Stimulated activated CD8-positive, alpha-beta memory T cell treated with anti-CD3 and anti-CD28 coated beads, Interleukin-2, amount 100 ng/mL, for 1 hour (primary cell): Measurements from ENCODE around the gene SAV1.
"Not testable (repeated sequence)": the region's sequence is repeated elsewhere in the genome, so short reads cannot be mapped to it uniquely, and the experiment has no call there.

Source experiments
- DNase-seq, 2 donors: peaks; one replicate each; pipeline ENCODE4 v3.0.0-alpha.2; 2020; ENCODE audit warnings: low read depth in 2 of 2

Gene SAV1

DNA sequence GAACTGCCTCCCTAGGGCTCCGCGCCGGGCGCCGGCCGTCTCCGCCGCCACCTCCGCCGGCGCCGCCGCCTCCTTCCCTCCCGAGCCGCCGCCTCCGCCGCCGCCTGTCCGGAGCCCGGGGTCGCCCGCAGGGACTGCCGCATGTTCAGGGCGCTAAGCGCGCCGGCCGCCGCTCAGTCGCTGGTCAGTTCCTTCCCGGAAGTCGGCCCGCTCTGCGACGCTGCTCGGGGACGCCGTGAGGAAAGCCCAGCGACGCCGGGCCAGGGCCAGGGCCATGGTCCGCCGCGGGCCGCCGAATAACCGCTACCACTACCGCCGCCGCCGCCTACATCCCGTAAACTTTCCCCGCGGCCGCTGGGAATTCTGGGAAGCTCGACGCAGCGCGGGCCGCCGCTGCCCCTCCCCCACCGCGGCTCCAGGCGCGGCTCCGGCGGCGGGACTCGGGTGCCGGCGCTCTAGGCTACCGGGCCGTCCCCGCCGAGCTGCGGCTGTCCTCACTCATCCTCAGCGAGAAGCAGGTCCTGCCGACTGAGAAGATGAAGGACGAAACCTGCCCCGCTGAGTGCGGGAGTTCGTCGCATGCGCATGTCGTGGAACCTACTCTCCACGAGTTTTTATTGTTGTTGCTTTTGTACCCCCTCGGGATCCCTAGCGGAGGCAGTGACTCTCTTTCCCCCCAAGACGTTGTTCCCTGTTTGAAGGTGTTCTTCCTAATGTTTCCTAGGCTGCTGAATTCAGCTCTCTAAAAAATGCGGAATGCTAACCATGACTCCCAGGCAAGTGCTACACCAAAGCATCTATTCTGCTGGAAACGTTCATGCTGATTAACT, at the start of gene SAV1:
TSS of gene SAV1 (minus strand) at position 311 of the 830 bp plus-strand sequence. CDS start 339 bp downstream, outside the sequence.
- DNase-seq: peak in 1 of 2 donors; percentile 21

DNA sequence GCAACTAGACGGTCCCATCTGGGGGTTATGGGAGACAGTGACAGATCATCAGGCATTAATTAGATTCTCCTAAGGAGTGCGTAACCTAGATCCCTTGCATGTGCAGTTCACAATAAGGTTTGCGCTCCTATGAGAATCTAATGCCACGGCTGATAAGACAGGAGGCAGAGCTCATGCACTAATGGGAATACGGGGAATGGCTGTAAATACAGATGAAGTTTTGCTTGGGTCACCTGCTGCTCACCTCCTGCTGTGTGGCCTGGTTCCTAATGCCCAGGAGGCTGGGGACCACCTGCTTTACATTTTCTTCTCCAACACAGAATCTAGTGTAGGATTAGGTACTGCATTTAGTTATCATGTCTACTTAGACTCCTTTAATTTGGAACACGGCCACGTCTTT, 49.7 kb upstream of the SAV1 start:
- no peak for DNase-seq

DNA sequence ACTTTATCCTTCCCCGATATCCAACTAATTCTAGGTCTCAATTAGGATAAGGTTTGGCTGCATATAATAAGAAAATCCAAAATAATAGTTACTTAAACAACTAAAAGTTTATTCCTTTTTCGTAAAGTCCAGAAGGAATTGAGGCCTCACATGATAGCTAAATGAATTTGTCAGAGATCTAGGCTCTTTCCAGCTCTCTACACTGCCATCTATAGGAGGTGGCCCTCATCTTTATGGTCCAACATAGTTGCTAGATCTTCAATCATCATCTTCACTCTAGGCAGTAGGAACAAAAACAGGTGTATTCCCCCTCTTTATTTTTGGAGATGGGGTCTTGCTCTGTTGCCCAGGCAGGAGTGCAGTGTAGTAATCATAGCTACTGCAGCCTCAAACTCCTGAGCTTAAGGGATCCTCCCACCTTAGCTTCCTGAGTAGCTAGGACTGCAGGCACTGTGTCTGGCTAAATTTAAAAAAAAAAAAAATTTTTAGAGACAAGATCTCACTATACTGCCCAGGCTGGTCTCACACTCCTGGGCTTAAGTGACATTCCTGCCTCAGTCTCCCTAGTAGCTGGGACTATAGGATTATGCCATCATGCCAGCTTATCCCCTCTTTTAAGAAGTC, 46.5 kb upstream of the SAV1 start:
- no peak for DNase-seq

- no peak for DNase-seq
Measured at GRCh38 chr14:50711043-50711442, 42.9 kb upstream of the SAV1 start.

DNA sequence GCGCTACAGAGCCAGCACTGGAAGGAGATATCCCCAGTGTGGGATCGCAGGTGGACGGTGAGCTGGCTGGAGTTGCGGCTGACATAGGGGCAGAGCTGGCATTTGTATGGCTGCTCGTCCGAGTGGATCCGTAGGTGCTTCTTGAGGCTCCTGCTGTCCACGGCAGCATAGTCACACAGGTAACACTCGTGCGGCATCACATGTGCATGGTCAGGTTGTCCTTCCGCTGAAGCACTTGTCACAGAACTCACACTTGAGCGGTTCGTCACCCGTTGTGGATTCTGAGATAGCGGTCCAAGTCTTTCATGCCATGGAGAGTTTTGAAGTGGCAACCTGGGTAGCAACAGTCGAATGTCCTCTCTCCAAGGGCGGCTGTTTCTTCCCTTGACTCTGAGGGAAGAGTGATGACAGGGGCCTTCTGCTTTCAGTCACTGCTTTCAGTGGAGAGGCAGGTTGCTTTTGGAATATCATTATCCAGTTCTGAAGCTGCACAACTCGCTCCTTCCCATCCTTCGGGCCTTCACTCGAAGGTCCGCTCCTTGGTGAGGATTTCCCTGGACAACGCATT, 37.0 kb upstream of the SAV1 start:
- no peak for DNase-seq

DNA sequence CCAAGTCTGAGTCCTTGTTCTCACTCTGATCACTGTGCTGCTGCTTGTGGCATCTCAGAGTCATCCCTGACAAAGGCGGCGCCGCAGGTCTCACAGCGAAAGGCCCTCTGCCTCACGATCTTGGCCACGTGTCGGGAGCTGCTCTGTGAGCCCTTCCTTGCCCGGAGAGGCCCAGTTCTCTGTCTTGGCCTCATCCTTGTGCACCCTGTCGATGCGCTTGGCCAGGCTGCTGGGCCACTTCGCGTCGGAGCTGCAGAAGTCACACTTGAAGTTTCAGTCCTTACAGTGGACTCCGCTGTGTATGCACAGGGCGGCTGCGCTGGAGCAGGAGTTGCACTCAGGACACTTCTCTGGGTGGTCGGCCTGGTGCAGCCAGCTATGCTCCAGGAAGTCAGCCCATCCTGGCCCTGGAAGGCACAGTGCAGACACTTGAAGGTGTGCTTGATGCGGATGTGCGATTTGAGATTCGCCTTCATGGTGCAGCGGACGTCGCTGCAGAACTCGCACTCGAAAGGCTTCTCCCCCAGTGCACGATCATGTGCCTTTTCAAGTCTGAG, 36.4 kb upstream of the SAV1 start:
- DNase-seq: no peak

GRCh38 chr14:50697659-50698290, 29.7 kb upstream of the SAV1 start:
- no peak for DNase-seq

DNA sequence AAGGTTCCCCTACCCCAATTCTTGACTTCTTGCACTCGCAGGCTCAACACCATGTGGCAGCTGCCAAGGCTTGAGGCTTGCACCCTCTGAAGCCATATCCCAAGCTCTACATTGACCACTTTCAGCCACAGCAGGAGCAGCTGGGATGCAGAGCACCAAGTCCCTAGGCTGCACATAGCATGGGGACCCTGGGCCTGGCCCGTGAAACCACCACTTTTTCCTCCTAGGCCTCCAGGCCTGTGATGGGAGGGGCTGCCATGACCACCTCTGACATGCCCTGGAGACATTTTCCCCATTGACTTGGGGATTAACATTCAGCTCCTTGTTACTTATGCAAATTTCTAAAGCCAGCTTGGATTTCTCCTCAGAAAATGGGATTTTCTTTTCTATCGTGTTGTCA, 26.2 kb upstream of the SAV1 start:
- DNase-seq: not testable (repeated sequence)

DNA sequence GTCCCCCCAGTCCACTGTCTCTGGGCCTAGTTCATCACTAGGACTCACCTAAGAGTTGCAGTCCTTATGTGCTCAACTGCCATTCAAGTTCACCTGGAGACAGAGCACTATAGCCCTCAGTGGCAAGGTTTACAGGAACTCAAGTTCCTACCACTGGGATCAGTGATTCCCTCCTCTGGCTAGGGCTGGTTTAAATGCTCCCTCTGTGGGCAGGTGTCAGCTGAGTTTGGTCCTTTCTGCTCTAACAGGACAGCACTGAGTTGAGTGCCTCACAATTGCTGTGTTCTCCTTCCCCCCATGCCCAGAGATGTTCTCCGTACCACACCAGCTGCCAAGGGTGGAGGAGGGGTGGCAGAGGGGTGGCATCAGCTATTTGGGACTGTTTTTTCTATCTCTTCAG, 20.8 kb upstream of the SAV1 start:
- DNase-seq: no peak

DNA sequence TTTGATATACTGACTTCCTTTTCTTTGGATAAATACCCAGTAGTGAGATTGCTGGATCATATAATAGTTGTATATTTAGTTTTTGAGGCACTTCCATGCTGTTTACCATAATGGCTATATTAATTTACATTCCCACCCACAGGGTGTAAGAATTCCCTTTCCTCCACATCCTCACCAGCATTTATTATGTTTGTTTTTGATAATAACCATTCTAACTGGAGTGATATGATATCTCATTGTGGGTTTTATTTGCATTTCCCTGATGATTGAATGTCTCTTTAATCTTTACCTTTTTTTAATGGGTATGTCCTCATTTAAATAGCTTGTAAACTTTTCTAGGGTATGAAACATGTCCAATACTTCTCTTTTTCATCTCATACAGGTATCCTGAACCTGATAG, 11.6 kb upstream of the SAV1 start:
- DNase-seq: no peak

DNA sequence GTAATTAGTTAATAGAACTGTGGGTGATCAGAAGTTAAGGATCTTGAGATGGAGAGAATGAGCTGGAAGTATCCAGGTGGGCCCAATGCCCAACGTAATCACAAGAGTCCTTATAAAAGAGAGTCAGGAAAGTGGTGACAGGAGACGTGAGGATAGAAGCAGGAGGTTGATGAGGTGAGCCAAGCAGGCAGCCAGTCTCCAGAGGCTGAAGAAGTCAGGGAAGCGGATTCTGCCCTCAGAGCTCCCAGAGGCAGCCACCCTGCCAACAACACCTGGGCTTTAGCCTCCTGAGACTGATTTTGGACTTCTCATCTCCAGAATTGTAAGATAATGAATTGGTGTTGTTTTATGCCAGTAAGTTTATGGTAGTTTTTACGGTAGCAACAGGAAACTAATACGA, 10.1 kb upstream of the SAV1 start:
- DNase-seq: no peak

DNA sequence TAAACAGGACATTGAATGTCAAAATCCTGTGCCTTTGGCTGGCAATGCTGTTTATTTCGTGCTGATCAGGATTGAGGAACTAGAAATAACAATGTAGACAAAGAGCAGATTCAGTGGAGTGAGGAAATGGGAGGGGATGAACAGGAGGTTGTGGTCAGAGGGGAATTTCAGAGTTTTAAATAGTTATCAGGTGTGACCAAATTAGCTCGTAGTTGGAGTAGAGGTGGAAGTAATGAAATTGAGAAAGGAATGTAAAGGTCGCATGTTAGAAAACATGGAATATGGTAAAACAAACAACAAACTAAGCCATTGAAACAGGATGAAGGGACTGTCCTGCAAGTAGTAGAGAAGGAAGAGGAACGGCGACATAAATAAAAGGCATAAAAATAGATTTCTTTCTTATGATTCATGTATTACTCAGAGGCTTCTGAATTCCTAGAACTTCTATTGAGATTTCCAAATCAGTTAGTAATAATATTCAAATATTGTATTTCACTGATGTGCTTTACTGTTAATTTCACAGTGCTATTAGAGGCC, 9.5 kb upstream of the SAV1 start:
- no peak for DNase-seq

GRCh38 chr14:50676814-50677516, 8.9 kb upstream of the SAV1 start:
- DNase-seq: no peak

GRCh38 chr14:50675597-50675996, 7.5 kb upstream of the SAV1 start:
- DNase-seq: no peak

DNA sequence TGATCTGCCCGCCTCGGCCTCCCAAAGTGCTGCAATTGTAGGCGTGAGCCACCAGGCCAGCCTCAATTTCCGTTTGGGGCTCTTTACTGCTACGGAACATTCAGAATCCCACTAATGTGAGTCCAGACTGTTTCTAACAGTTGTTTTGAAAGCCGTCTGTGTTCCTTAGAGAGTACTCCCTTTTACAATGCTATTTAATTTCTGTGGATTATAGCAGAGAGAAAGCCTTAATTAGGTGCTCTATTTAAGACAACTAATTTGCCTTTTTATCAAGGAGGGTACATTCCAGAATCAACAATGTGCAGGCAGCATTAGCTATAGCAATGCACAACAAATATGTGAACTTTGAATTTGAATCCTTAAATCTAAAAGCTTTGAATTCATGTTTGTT, 2.8 kb upstream of the SAV1 start:
- DNase-seq: no peak

DNA sequence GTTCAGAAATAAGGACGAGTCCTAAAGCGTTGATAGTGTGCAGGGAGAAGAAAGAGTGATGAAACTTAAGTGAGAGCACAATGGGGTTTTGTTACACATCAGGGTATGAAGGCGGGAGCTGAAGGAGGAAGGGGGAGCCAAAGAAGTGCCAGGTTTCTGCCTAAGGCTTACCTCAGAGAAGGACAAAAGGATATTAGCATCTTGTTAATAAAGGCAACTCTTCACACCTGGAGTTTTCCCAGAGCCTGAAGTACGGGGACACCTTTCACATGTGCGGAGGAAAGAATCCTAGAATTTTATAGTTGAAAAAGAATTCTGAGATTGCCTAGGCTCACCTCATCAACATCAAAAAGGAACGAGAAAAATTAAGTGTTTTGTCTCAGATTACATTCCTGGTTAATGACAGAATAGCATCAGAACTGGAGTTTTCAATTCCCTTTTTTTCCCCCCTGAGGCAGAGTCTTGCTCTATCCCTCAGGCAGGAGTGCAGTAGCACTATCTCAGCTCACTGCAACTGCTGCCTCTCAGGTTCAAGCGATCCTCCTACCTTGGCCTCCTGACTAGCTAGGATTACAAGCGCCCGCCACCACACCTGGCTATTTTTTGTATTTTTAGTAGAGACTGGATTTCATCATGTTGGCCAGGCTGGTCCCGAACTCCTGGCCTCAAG, 2.2 kb upstream of the SAV1 start:
- DNase-seq: no peak

DNA sequence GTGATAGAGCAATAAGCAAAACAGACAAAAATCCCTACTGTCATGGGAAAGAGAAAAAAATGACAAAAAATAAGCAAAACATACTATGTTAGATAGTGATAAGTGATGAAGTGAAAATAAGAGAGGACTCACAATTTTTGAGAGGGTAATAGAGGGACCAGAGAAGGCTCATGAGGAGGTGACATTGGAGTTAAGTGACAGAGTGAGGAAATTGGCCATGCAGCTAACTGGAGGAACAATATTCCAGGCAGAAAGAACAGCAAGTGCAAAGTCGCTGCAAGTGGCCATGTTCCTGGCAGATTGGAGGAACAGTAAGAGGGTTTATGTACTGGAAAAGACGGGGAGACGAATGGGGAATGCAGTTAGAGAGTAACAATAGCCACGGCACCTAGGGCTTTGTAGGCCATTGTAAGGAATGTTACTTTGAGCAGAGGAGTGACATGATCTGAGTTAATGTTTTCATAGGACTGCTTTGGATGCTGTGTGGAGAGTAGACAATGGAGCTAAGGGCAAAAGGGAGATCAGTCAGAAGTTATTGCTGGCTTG, 1.4 kb upstream of the SAV1 start:
- DNase-seq: no peak

GRCh38 chr14:50668826-50669143, 679 bp upstream of the SAV1 start:
- no peak for DNase-seq

GRCh38 chr14:50667684-50667995, 466 bp downstream of the SAV1 start:
- DNase-seq: no peak

- no peak for DNase-seq
Measured at GRCh38 chr14:50666772-50667683, 1.1 kb downstream of the SAV1 start.
